HepG2 (cell line): Measurements from ENCODE around the gene SMARCAD1. TPM values are rescaled to one million over a fixed set of nuclear protein-coding genes. Genes with fewer than 3 reads are reported as not detected.
A peak's percentile ranks its signal among the peaks of the same experiment; 100 is the strongest.

Experiments
- AHR ChIP-seq: IDR thresholded peaks from 2 replicates; pipeline ENCODE4 v1.6.1; 2018; ENCODE audit warnings: missing genetic modification reagents, missing compliant biosample characterization
- EHMT2 ChIP-seq: fragments of 200-600 bp; sonication (generic); IDR thresholded peaks from 2 replicates; pipeline ENCODE4 v1.7.0; 2017; ENCODE audit warnings: antibody characterized with exemption, low read depth, low read length, borderline replicate concordance
- FOXJ3 ChIP-seq: sonication (generic); formaldehyde crosslinking; IDR thresholded peaks from 2 replicates; pipeline ENCODE4 v1.4.0; 2020; ENCODE audit warnings: missing genetic modification reagents, mild to moderate bottlenecking, borderline replicate concordance
- FOXK1 ChIP-seq: sonication (generic); formaldehyde crosslinking; IDR thresholded peaks from 2 replicates; pipeline ENCODE4 v1.4.0; 2020; ENCODE audit warnings: low read depth, missing genetic modification reagents, borderline replicate concordance
- HMGXB4 ChIP-seq, 2 experiments: sonication (generic) in 1 of 2; formaldehyde crosslinking in 1 of 2; IDR thresholded peaks; 2 replicates each; pipeline versions ENCODE4 v1.4.0 to v1.6.1; 2018 to 2020; ENCODE audit warnings: missing genetic modification reagents in 2 of 2, borderline replicate concordance in 1 of 2, low read depth in 1 of 2, mild to moderate bottlenecking in 1 of 2, missing biosample characterization in 1 of 2
- HNRNPUL1 ChIP-seq: fragments of 200-400 bp; formaldehyde crosslinking; IDR thresholded peaks from 2 replicates; pipeline ENCODE4 v1.6.1; 2017; ENCODE audit warnings: low read depth, mild to moderate bottlenecking, low read length, moderate library complexity
- MED13 ChIP-seq: sonication (generic); formaldehyde crosslinking; IDR thresholded peaks from 2 replicates; pipeline ENCODE4 v1.5.0; 2020; ENCODE audit warnings: missing genetic modification reagents
- NFIB ChIP-seq: sonication (generic); formaldehyde crosslinking; IDR thresholded peaks from 2 replicates; pipeline ENCODE4 v1.9.0; 2021; ENCODE audit warnings: missing genetic modification reagents, mild to moderate bottlenecking, borderline replicate concordance
- PHB2 ChIP-seq: fragments of 450-650 bp; IDR thresholded peaks from 2 replicates; pipeline ENCODE4 v1.6.1; 2018; ENCODE audit not compliant: partially characterized antibody
- PHF8 ChIP-seq: sonication (generic); formaldehyde crosslinking; IDR thresholded peaks from 2 replicates; pipeline ENCODE4 v1.5.0; 2020; ENCODE audit warnings: missing genetic modification reagents
- POGK ChIP-seq: sonication (generic); formaldehyde crosslinking; conservative IDR thresholded peaks from 2 replicates; pipeline ENCODE4 v1.8.0; 2022; ENCODE audit warnings: mild to moderate bottlenecking, moderate library complexity, missing genetic modification reagents
- SALL1 ChIP-seq: sonication (generic); formaldehyde crosslinking; IDR thresholded peaks from 2 replicates; pipeline ENCODE4 v1.8.0; 2022; ENCODE audit warnings: mild to moderate bottlenecking, missing genetic modification reagents
- SCMH1 ChIP-seq: sonication (generic); formaldehyde crosslinking; IDR thresholded peaks from 2 replicates; pipeline ENCODE4 v1.9.0; 2021; ENCODE audit warnings: missing genetic modification reagents, mild to moderate bottlenecking, borderline replicate concordance
- U2AF2 ChIP-seq: fragments of 200-400 bp; formaldehyde crosslinking; IDR thresholded peaks from 2 replicates; pipeline ENCODE4 v1.6.1; 2017; ENCODE audit warnings: low read depth, mild to moderate bottlenecking, low read length
- ZBTB8A ChIP-seq: sonication (generic); formaldehyde crosslinking; IDR thresholded peaks from 2 replicates; pipeline ENCODE4 v1.4.0; 2020; ENCODE audit warnings: mild to moderate bottlenecking, low read depth, missing genetic modification reagents, borderline replicate concordance
- ZC3H4 ChIP-seq: sonication (generic); formaldehyde crosslinking; IDR thresholded peaks from 2 replicates; pipeline ENCODE4 v1.4.0; 2020; ENCODE audit warnings: missing genetic modification reagents, borderline replicate concordance
- ZNF260 ChIP-seq: sonication (generic); formaldehyde crosslinking; IDR thresholded peaks from 2 replicates; pipeline ENCODE4 v1.4.0; 2020; ENCODE audit warnings: missing genetic modification reagents, low read depth, mild to moderate bottlenecking, borderline replicate concordance
- ZNF34 ChIP-seq: sonication (generic); formaldehyde crosslinking; IDR thresholded peaks from 2 replicates; pipeline ENCODE4 v1.4.0; 2020; ENCODE audit warnings: mild to moderate bottlenecking, missing genetic modification reagents, borderline replicate concordance
- ZNF350 ChIP-seq: sonication (generic); formaldehyde crosslinking; IDR thresholded peaks from 2 replicates; pipeline ENCODE4 v1.4.0; 2020; ENCODE audit warnings: mild to moderate bottlenecking, low read depth, missing genetic modification reagents, borderline replicate concordance
- ZNF446 ChIP-seq: sonication (generic); formaldehyde crosslinking; IDR thresholded peaks from 2 replicates; pipeline ENCODE4 v1.5.0; 2020; ENCODE audit warnings: mild to moderate bottlenecking, missing genetic modification reagents
- ZNF547 ChIP-seq: sonication (generic); formaldehyde crosslinking; IDR thresholded peaks from 2 replicates; pipeline ENCODE4 v1.5.1; 2020; ENCODE audit warnings: mild to moderate bottlenecking, missing genetic modification reagents
- ZNF564 ChIP-seq: sonication (generic); formaldehyde crosslinking; IDR thresholded peaks from 2 replicates; pipeline ENCODE4 v1.8.1; 2023; ENCODE audit warnings: mild to moderate bottlenecking, missing genetic modification reagents
- ZNF674 ChIP-seq: sonication (generic); formaldehyde crosslinking; IDR thresholded peaks from 2 replicates; pipeline ENCODE4 v1.5.0; 2020; ENCODE audit warnings: low read depth, mild to moderate bottlenecking, missing genetic modification reagents
- ZNF878 ChIP-seq: sonication (generic); formaldehyde crosslinking; IDR thresholded peaks from 2 replicates; pipeline ENCODE4 v1.8.1; 2023; ENCODE audit warnings: mild to moderate bottlenecking, missing genetic modification reagents, moderate library complexity
- polyA plus RNA-seq, 8 experiments: library from polyadenylated mRNA; depleted of rRNA in 3 of 8; stranded (reverse) in 7 of 8; unstranded in 1 of 8; fragments of >200 nt; fragmentation: Illumina TruSeq in 4 of 8; extraction: Trizol in 4 of 8; gene quantifications; 2 replicates each; pipeline versions ENCODE4 v1.2.1 to v1.2.3, GENCODE V29; 2011 to 2016; ENCODE audit warnings: low read depth in 4 of 8, missing spikeins in 1 of 8, mixed read lengths in 1 of 8; ENCODE audit not compliant: insufficient read depth in 1 of 8
- total RNA-seq, 5 experiments: library from RNA; depleted of rRNA; stranded (reverse); fragments of >200 nt; fragmentation: Illumina TruSeq; extraction: Trizol; gene quantifications; 2 replicates each; pipeline ENCODE4 v1.2.3, GENCODE V29; 2016; ENCODE audit warnings: low read depth in 1 of 5
- TF ChIP-seq, protein P1 (sequence below): sonication (generic); formaldehyde crosslinking; IDR thresholded peaks from 2 replicates; pipeline ENCODE4; 2020; ENCODE audit warnings: missing genetic modification reagents, mild to moderate bottlenecking, borderline replicate concordance

The SMARCAD1 gene
- total and polyA plus RNA-seq, 2 of the 13 experiments (the other 11 are each of a cell fraction or from before 2014, with no cell fraction given) = 18.2 to 35.9 TPM

DNA sequence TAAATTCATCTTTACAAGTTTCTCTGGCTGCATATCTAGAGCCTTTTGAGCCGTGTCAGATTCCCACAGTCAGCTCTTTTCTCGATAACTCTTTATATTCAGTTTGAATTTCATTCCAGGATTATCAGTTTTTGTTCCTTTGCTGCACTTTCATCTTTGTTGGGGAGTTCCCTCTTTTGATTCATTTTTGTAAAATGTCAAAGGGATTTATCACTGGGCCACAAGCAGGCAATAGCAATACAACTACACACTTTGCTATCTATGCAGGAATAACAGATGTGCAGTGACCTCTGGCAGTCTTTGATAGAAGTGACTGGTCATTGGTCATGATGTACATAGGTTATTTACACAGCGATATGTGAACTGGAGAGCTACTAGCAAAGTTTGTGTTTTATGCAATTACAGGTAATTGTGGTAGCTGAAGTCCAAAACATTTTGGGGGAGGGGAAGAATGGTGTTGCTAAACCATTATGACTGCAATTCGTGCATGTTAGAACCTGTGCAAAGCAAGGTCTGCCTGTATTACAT is 91.1 kb downstream of the SMARCAD1 start (continued):
- TF ChIP-seq ZNF547 (CRISPR knock-in tag) (no peak), ZNF564 (CRISPR knock-in tag) (no peak), NFIB (CRISPR knock-in tag) (no peak), U2AF2 (no peak), ZNF446 (CRISPR knock-in tag) (no peak), SALL1 (peak; percentile 55; the same call in 1 of the 2 replicates), EHMT2 (peak; percentile 39; the same call in 1 of the 2 replicates), SCMH1 (CRISPR knock-in tag) (no peak), ZNF674 (CRISPR knock-in tag) (no peak), ZNF350 (CRISPR knock-in tag) (no peak), MED13 (CRISPR knock-in tag) (no peak), ZNF34 (no peak), ZBTB8A (CRISPR knock-in tag) (no peak), ZNF260 (no peak), AHR (CRISPR knock-in tag) (no peak), HNRNPUL1 (no peak), ZC3H4 (CRISPR knock-in tag) (no peak), PHF8 (CRISPR knock-in tag) (no peak), HMGXB4 (CRISPR knock-in tag; IDR thresholded peaks at IDR 0.05; ENCODE audit: borderline replicate concordance in 1 of 2, low read depth in 1 of 2) (0 out of 4 replicates have a peak, but pooled peaks of 1 of the 2 experiments have one; percentile 43), ZNF878 (CRISPR knock-in tag) (no peak), FOXK1 (CRISPR knock-in tag) (peak; percentile 61; the same call in 1 of the 2 replicates), POGK (CRISPR knock-in tag) (no peak), FOXJ3 (peak; percentile 79), PHB2 (no peak)
- TF ChIP-seq, protein P1, sequence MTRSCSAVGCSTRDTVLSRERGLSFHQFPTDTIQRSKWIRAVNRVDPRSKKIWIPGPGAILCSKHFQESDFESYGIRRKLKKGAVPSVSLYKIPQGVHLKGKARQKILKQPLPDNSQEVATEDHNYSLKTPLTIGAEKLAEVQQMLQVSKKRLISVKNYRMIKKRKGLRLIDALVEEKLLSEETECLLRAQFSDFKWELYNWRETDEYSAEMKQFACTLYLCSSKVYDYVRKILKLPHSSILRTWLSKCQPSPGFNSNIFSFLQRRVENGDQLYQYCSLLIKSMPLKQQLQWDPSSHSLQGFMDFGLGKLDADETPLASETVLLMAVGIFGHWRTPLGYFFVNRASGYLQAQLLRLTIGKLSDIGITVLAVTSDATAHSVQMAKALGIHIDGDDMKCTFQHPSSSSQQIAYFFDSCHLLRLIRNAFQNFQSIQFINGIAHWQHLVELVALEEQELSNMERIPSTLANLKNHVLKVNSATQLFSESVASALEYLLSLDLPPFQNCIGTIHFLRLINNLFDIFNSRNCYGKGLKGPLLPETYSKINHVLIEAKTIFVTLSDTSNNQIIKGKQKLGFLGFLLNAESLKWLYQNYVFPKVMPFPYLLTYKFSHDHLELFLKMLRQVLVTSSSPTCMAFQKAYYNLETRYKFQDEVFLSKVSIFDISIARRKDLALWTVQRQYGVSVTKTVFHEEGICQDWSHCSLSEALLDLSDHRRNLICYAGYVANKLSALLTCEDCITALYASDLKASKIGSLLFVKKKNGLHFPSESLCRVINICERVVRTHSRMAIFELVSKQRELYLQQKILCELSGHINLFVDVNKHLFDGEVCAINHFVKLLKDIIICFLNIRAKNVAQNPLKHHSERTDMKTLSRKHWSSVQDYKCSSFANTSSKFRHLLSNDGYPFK (CRISPR knock-in tag) = no peak
